Right ventricle myocardium inferior (tissue), 1 donor: ENCODE results near the gene SCN1B. TPM values are rescaled to one million over a fixed set of nuclear protein-coding genes. Genes with fewer than 3 reads are reported as not detected.

Experiments used
- ATAC-seq: fragments of 200-7000 bp; cut with Tn5 transposase; one replicate; pipeline ENCODE4 v1.9.1; 2020; ENCODE audit warnings: mild to moderate bottlenecking, moderate library complexity
- DNase-seq: peaks from one replicate; pipeline ENCODE4 v3.0.0; 2021; ENCODE audit errors: missing footprints
- intact Hi-C: fragments of 100-400 bp; cut with DNase I; formaldehyde crosslinking; loops from one replicate; pipeline ENCODE4 v1.11.0; 2022
- total RNA-seq: library from RNA; stranded (reverse); fragmentation: NEBNext Ultra II Directional; extraction: Animal tissue kit (Norgen Biotek cat#: 25700); gene quantifications from one replicate; pipeline ENCODE4 v1.2.1, GENCODE V29; 2021
- donor health status: DM: no; HTN: yes; CAD: no; lungs with severe emphysema.

SCN1B gene
- total RNA-seq, 1 donor from 2014 or later = 44.3 TPM

GRCh38 chr19:35061583-35062373 is 31.5 kb downstream of the SCN1B start:
- ATAC-seq (no peak), DNase-seq (no peak)
- intact Hi-C loops = no loop called here

DNA sequence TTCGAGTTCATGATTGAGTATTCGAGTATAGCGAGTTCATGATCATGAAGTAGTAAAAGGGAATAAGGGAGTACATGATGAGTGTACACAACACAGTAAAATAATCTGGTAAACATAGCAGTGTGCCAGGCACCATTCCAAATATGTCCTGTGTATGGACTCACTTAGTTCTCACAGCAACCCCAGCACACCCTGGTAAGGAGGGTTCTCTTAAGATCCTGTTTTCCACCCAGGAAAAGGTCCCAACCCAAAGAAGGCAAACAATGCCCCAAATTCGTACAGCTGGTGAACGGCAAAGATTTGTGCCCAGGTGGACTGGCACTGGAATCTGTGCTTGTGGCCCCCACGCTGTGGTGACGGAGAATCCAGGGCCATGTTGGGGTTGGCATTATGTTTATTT is 32.7 kb downstream of the SCN1B start:
- ATAC-seq (no peak), DNase-seq (no peak)
- intact Hi-C loops = no loop called here

DNA sequence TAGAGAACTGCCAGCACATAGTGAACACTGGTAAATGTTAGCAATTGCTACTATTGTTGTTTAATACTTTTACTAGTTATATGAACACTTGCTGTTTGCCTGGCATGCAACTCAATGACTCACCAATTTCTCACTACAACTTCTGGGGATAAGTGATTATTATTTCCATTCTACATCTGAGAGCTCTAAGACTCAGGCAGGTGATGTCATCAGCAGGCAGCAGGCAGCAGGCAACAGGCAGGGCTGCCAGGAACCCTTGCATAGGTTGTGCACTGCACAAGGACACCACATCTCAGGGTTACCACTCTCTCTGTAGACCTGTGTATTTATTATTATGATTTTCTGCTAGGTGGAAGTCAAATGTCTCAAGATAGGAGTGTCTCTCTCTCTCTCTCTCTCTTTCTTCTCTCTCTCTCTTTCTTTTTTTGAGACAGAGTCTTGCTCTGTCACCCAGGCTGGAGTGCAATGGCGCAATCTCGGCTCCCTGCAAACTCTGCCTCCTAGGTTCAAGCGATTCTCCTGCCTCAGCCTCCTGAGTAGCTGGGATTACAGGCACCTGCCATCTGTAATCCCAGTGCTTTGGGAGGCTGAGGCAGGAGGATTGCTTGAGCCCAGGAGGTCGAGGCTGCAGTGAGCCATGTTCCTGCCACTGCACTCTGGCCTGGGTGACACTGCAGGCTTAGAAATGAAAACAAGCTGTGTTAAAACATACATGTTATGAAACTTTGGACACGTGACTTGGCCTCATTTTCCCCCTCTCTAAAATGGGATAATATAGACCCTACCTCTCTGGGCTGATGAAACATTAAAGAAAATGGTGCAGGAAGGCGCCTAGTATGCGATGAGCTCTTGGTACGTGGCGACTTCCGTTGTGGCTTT is 33.9 kb downstream of the SCN1B start:
- DNase-seq (no peak), ATAC-seq (no peak)
- intact Hi-C loops = no loop called here

DNA sequence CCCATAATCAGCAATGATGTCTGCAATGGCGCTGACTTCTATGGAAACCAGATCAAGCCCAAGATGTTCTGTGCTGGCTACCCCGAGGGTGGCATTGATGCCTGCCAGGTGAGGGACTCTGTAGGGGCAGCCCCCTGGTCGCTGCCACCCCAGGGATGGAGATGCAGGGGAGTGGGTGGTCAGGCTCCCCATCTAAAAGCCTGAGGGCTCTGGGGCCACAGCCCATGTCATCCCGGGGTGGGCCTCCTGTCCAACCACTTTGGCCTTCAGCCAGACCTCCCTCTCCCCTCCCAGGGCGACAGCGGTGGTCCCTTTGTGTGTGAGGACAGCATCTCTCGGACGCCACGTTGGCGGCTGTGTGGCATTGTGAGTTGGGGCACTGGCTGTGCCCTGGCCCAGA is 35.3 kb downstream of the SCN1B start:
- intact Hi-C loops = loop anchor here (5.0 kb wide), 1 partner anchor 202 kb away; the partner anchor contains the start of gene USF2
- ATAC-seq (no peak), DNase-seq (no peak)

- no peak for ATAC-seq
- intact Hi-C loops = loop anchor here (2.0 to 5.0 kb wide), 2 partner anchors 69 to 201 kb away; partner anchors contain the start of genes LGI4 and USF2
- no peak for DNase-seq
These were observed 35.9 kb downstream of the SCN1B start for GRCh38 chr19:35066121-35066520.

DNA sequence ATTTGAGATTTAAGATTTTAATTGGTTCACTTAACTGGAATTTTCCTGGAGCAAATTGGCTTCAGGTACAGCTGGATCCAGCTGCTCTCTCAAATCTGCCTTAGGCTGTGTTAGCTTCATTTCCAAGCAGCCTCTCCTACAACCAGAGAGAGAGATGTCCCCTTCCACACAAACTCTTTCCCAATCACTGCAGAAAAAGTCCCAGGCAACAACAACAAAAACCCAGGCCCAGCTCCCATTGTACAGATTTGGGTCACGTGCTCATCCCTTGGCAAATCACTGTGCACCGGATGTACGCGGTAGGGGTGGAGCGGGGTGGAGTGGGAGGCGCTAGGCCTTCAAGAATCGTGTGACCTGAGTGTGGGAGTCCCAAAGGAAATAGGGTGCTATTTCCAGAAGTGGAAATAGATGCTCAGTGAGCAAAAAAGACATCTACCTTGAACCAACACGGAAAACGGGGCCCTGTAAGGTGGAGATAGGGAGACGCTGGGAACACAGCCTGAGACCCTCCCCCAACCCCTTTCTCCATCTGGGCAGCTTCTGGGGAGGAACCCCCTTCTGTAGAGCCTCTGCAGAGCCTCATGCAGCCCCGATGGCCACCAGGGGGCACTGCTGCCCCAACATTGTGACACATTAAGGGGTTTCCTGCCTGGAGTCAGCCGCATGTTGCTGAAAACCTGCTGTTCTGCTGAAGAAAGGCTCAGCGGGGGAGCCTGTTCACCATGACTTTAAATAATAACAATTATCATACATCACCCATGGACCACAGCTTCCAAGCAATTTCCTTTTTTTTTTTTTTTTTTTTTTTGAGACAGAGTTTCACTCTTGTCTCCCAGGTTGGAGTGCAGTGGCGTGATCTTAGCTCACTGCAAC is 36.7 kb downstream of the SCN1B start:
- intact Hi-C loops = loop anchor here (2.0 to 5.0 kb wide), 2 partner anchors 68 to 200 kb away; partner anchors contain the start of genes LGI4 and USF2
- peak; percentile 83 for ATAC-seq
- peak; percentile 92 for DNase-seq

- DNase-seq (no peak), ATAC-seq (no peak)
- intact Hi-C loops = loop anchor here (5.0 kb wide), 1 partner anchor 198 kb away; the partner anchor contains the start of gene USF2
These were observed 38.8 kb downstream of the SCN1B start for GRCh38 chr19:35068941-35069634.

DNA sequence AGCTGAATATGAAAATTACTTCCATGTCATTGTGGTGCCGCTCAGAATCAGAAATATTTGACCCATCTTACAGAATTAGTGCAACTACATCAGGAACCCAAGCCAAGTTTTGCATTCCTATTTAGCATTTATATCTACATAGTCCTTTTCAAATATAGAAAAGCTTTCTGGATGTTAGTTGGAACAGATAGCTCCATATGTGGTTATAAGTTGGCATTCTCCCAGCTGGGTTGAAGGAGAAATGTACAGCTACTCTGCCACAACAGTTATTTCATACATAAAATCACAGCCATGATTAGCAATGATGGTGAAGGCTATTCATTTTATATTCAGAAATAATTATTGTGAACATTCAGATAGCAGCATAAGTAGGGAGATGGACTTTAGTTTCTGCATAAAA is 39.4 kb downstream of the SCN1B start:
- ATAC-seq (no peak), DNase-seq (no peak)
- intact Hi-C loops = loop anchor here (5.0 kb wide), 1 partner anchor 198 kb away; the partner anchor contains the start of gene USF2

- no peak for ATAC-seq
- intact Hi-C loops = no loop called here
These were observed 40.2 kb downstream of the SCN1B start for GRCh38 chr19:35070471-35070870.

GRCh38 chr19:35073516-35073915 is 43.2 kb downstream of the SCN1B start:
- no peak for ATAC-seq
- intact Hi-C loops = no loop called here
- DNase-seq = no peak

More at GRCh38 chr19:35070471-35070870, 40.2 kb downstream of the SCN1B start:
- DNase-seq = no peak

- DNase-seq (no peak), ATAC-seq (no peak)
- intact Hi-C loops = no loop called here
These were observed 43.7 kb downstream of the SCN1B start for GRCh38 chr19:35073941-35074340.

DNA sequence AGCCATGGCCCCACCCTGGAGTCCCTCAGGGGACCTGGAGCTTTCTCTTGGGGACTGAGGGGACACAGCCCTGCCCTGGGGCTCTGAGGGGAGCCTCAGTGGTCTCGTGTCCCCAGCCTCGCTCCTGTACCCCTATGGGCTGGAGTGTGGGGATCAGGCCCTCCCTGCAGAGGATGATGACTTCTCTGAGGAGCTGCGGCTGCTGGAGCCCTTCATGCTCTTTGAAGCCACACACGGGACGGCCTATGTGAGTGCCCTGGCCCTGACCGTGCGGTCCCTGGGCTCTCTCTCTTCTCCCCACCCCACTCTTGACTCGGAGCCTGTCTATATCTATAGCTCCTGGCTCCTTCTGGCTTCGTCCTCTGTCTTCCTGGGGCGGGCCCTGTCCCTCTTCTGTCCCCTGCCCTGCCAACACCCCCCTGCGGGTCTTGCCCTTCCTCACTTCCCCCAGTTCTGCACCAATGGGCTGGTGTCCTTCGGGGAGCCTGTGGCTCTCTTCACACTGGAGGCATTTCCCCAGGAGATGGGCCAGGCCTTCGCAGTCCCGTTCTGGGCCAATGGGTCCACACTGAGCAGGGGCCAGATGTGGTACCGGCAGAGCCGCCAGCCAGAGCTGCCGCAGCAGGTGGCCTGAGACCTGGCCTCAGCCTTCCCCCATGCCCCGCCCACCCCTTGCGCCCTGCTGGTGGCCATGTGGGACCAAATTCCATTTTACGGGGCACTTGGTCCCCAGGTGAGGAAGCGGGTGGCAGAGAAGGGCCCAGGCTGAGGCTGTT is 44.3 kb downstream of the SCN1B start:
- DNase-seq (no peak), ATAC-seq (no peak)
- intact Hi-C loops = no loop called here

DNA sequence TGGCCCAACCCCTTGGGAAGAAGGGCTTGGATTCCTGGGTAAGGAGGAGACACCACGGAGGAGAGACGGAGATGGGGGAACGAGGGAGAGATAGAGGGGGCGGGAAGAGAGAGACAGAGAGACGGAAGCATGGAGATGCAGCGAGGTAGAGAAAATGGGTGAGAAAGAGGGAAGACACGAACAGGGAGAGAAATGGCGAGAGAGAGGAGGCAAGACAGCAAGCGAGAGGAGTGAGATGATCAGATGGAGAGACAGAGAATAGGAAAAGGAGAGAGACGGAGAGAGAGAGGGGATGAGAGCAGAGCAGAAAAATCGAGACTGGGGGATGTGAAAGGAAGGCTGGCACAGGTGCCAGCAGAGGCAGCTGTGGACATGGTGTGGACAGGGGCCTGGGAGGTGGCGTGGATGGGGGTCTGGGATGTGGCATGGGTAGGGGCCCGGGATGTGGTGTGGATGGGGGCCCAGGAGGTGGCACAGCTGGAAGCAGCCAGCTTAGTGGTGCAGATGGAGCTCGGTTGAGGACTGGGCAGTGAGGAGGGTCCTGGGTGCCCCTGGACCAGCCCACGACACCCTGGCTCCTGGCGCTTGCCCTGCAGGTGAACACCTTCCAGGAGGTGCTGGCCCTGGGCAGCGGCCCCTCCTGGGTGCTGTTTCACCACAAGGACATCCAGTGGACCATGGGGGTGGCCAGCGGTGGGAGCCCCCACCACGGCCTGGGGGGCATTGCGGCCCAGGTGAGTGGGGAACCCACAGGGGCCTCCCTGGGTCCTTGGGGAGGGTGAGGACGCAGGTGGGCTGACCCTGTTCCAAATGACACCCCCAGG is 45.1 kb downstream of the SCN1B start:
- intact Hi-C loops = no loop called here
- no peak for ATAC-seq
- no peak for DNase-seq

- intact Hi-C loops = no loop called here
- ATAC-seq (no peak), DNase-seq (no peak)
These were observed 45.7 kb downstream of the SCN1B start for GRCh38 chr19:35076026-35076370.

- intact Hi-C loops = no loop called here
- ATAC-seq = no peak
These were observed 46.4 kb downstream of the SCN1B start for GRCh38 chr19:35076657-35077056.

DNA sequence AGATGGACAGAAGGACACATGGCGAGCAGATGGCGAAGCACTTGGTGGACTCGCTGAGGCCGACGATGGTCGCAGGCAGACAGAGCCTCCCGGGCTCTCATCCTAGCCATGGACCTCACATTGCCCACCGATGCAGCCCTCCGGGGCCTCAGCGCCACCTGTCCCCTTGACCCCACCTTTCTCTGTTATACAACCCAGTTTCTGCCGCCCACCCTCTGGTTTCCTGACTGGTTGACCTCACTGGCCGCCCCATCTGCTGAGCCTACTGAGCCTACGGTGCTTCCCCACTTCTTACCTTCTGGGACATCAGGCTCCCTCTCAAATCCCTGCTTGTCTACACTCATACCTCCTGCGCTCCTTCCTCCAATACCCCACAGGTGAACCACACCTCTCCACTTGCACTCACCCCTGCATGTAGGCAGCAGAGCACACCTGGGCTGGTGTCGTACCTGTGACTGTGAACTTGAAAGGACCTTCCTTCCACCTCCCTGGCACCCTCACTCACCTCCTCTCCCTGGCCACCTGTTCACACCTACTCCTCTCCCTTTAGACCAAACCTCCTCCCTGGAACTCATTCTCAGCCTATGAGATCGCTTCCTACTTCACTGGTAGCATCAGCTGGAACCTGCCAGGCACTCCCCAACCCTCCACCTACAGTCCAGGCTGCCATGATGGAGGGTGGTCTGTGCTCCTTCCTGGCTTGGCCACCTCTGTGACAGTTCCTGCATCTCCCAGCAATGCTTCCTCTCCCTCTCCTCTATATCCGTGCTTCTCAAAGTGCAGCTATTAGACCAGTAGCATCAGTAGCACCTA is 47.3 kb downstream of the SCN1B start:
- no peak for ATAC-seq
- DNase-seq = no peak
- intact Hi-C loops = no loop called here

More at GRCh38 chr19:35076657-35077056, 46.4 kb downstream of the SCN1B start:
- no peak for DNase-seq
